Measurements from ENCODE around the gene PRTN3.

- TF ChIP-seq, protein P1, sequence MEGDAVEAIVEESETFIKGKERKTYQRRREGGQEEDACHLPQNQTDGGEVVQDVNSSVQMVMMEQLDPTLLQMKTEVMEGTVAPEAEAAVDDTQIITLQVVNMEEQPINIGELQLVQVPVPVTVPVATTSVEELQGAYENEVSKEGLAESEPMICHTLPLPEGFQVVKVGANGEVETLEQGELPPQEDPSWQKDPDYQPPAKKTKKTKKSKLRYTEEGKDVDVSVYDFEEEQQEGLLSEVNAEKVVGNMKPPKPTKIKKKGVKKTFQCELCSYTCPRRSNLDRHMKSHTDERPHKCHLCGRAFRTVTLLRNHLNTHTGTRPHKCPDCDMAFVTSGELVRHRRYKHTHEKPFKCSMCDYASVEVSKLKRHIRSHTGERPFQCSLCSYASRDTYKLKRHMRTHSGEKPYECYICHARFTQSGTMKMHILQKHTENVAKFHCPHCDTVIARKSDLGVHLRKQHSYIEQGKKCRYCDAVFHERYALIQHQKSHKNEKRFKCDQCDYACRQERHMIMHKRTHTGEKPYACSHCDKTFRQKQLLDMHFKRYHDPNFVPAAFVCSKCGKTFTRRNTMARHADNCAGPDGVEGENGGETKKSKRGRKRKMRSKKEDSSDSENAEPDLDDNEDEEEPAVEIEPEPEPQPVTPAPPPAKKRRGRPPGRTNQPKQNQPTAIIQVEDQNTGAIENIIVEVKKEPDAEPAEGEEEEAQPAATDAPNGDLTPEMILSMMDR (IDR thresholded peaks at IDR 0.05; ENCODE audit: poor library complexity) = no peak
- no peak for TF ChIP-seq EZH2 (IDR thresholded peaks at IDR 0.05; ENCODE audit: borderline replicate concordance)
Observed at GRCh38 chr19:897442-898039, 56.7 kb downstream of the PRTN3 start.

Measured in hepatocyte (in vitro differentiated cells).